B cell (primary cell): ENCODE results near the gene PTER. TPM values are rescaled to one million over a fixed set of nuclear protein-coding genes. Genes with fewer than 3 reads are reported as not detected.
A peak's percentile ranks its signal among the peaks of the same experiment; 100 is the strongest.

Source experiments
- ATAC-seq: fragments of 200-7000 bp; cut with Tn5 transposase; one replicate; pipeline ENCODE4 v1.10.0; 2021; ENCODE audit warnings: low read depth, mild to moderate bottlenecking, moderate number of reproducible peaks, moderate library complexity
- CTCF ChIA-PET: fragments of 350-600 bp; sonication (Branson Sonifier 250); formaldehyde crosslinking; loops from one replicate; lab custom pipeline; 2021; ENCODE audit warnings: antibody characterized with exemption, inconsistent platforms; lab: Charles Lee
- POLR2A ChIA-PET: fragments of 350-600 bp; sonication (Branson Sonifier 250); formaldehyde crosslinking; loops from one replicate; lab custom pipeline; 2021; ENCODE audit warnings: antibody characterized with exemption; lab: Charles Lee
- DNase-seq: peaks from one replicate; pipeline ENCODE4 v3.0.0; 2013
- H2AFZ ChIP-seq: 2 replicates; pipeline ENCODE4 v1.6.1; 2012; ENCODE audit warnings: mild to moderate bottlenecking, low read depth, low read length; ENCODE audit not compliant: insufficient read depth, poor library complexity, severe bottlenecking
- H3K27ac ChIP-seq, 2 donors: 1 replicate in 1 of 2; 2 replicates in 1 of 2; pipeline ENCODE4 v1.5.1; 2012 to 2013; ENCODE audit warnings: low read length in 2 of 2, mild to moderate bottlenecking in 2 of 2, moderate library complexity in 1 of 2
- H3K27me3 ChIP-seq, 4 experiments: fragments of 200-600 bp in 1 of 4; sonication (generic) in 1 of 4; replicated peaks in 1 of 4; 1 replicate in 2 of 4; 2 replicates in 2 of 4; pipeline versions ENCODE4 v1.6.1 to v1.7.0; 2013 to 2016; ENCODE audit warnings: low read length in 3 of 4, mild to moderate bottlenecking in 2 of 4, mixed read lengths in 1 of 4, moderate library complexity in 1 of 4; ENCODE audit not compliant: insufficient read depth in 4 of 4, control insufficient read depth in 3 of 4; ENCODE audit errors: control extremely low read depth in 1 of 4
- H3K36me3 ChIP-seq, 2 experiments: replicated peaks in 1 of 2; 1 replicate in 1 of 2; 2 replicates in 1 of 2; pipeline versions ENCODE4 v1.6.1 to v1.7.1; 2013; ENCODE audit warnings: low read length in 1 of 2; ENCODE audit not compliant: insufficient read depth in 2 of 2, control insufficient read depth in 1 of 2; ENCODE audit errors: control extremely low read depth in 1 of 2, extremely low read depth in 1 of 2
- H3K4me1 ChIP-seq, 2 donors: fragments of 200-600 bp in 1 of 2; sonication (generic) in 1 of 2; 1 replicate in 1 of 2; 2 replicates in 1 of 2; pipeline versions ENCODE4 v1.5.1 to v1.6.1; 2013 to 2017; ENCODE audit warnings: low read length in 2 of 2; ENCODE audit not compliant: control insufficient read depth in 2 of 2, insufficient read depth in 2 of 2
- H3K4me2 ChIP-seq: replicated peaks from 2 replicates; pipeline ENCODE3; 2012; ENCODE audit warnings: mild to moderate bottlenecking, low read depth, low read length; ENCODE audit not compliant: poor library complexity, severe bottlenecking
- H3K4me3 ChIP-seq, 5 experiments: fragments of 200-600 bp in 1 of 5; sonication (generic) in 1 of 5; 1 replicate in 3 of 5; 2 replicates in 2 of 5; pipeline versions ENCODE4 v1.5.1 to v1.7.0; 2011 to 2016; ENCODE audit warnings: low read length in 4 of 5, mild to moderate bottlenecking in 4 of 5, low read depth in 2 of 5, control low read depth in 1 of 5, moderate library complexity in 1 of 5; ENCODE audit not compliant: insufficient read depth in 1 of 5; ENCODE audit errors: control extremely low read depth in 1 of 5, extremely low read depth in 1 of 5
- H3K79me2 ChIP-seq: fragments of 200-600 bp; sonication (generic); one replicate; pipeline ENCODE4 v1.6.0; 2016; ENCODE audit warnings: low read length; ENCODE audit not compliant: control insufficient read depth, insufficient read depth
- H3K9ac ChIP-seq: fragments of 200-600 bp; sonication (generic); 2 replicates; pipeline ENCODE4 v1.6.1; 2017; ENCODE audit warnings: mild to moderate bottlenecking, low read length, moderate library complexity
- H3K9me3 ChIP-seq, 3 donors: one replicate each; pipeline versions ENCODE4 v1.6.1 to v1.7.1; 2013; ENCODE audit warnings: low read length in 2 of 3; ENCODE audit not compliant: control insufficient read depth in 2 of 3, insufficient read depth in 1 of 3; ENCODE audit errors: control extremely low read depth in 1 of 3
- H4K20me1 ChIP-seq: 2 replicates; pipeline ENCODE4 v1.6.0; 2012; ENCODE audit warnings: mild to moderate bottlenecking, low read length; ENCODE audit not compliant: insufficient read depth, control insufficient read depth, poor library complexity, severe bottlenecking
- H3K27ac Mint-ChIP-seq: one replicate; pipeline ENCODE4 v1.8.0; 2021; ENCODE audit warnings: mixed read lengths
- H3K27me3 Mint-ChIP-seq: one replicate; pipeline ENCODE4 v1.8.0; 2021; ENCODE audit warnings: mixed read lengths
- H3K4me1 Mint-ChIP-seq: one replicate; pipeline ENCODE4 v1.8.0; 2021; ENCODE audit warnings: mixed read lengths
- H3K4me3 Mint-ChIP-seq: one replicate; pipeline ENCODE4 v1.8.0; 2021; ENCODE audit warnings: mixed read lengths
- H3K9me3 Mint-ChIP-seq: one replicate; pipeline ENCODE4 v1.8.0; 2022; ENCODE audit warnings: mixed read lengths; ENCODE audit not compliant: insufficient read depth
- EZH2 ChIP-seq: IDR thresholded peaks from 2 replicates; pipeline ENCODE4 v1.6.1; 2012; ENCODE audit warnings: borderline replicate concordance, low read depth, mild to moderate bottlenecking, moderate library complexity, low read length; ENCODE audit not compliant: insufficient read depth, poor library complexity, severe bottlenecking
- WGBS: methylation state at CpG from one replicate; pipeline ENCODE4 v1.1.5; 2013; ENCODE audit warnings: missing lambda C conversion rate; ENCODE audit not compliant: insufficient coverage; 5-methylcytosine and 5-hydroxymethylcytosine counted together
- intact Hi-C: fragments of 100-400 bp; cut with micrococcal nuclease; formaldehyde crosslinking; loops from one replicate; pipeline ENCODE4 v1.10.0; 2022
- polyA plus RNA-seq: library from polyadenylated mRNA; depleted of rRNA; stranded (reverse); fragments of >200 nt; gene quantifications from 2 replicates; pipeline ENCODE4 v1.2.3, GENCODE V29; 2012
- total RNA-seq, 2 donors: library from RNA; stranded (reverse); fragments of 120-200 nt in 1 of 2; gene quantifications; 1 replicate in 1 of 2; 2 replicates in 1 of 2; pipeline versions ENCODE4 v1.2.3 to v1.2.4, GENCODE V29; 2013 to 2022
- TF ChIP-seq, protein P1 (sequence below): fragments of 200-600 bp; IDR thresholded peaks from one replicate; pipeline ENCODE4 v1.8.0; 2022; ENCODE audit warnings: antibody characterized with exemption, mild to moderate bottlenecking

The PTER gene
- total and polyA plus RNA-seq, 2 donors (not counting 1 experiment from before 2014, with no cell fraction given), result 7.4 to 18.6 TPM

DNA sequence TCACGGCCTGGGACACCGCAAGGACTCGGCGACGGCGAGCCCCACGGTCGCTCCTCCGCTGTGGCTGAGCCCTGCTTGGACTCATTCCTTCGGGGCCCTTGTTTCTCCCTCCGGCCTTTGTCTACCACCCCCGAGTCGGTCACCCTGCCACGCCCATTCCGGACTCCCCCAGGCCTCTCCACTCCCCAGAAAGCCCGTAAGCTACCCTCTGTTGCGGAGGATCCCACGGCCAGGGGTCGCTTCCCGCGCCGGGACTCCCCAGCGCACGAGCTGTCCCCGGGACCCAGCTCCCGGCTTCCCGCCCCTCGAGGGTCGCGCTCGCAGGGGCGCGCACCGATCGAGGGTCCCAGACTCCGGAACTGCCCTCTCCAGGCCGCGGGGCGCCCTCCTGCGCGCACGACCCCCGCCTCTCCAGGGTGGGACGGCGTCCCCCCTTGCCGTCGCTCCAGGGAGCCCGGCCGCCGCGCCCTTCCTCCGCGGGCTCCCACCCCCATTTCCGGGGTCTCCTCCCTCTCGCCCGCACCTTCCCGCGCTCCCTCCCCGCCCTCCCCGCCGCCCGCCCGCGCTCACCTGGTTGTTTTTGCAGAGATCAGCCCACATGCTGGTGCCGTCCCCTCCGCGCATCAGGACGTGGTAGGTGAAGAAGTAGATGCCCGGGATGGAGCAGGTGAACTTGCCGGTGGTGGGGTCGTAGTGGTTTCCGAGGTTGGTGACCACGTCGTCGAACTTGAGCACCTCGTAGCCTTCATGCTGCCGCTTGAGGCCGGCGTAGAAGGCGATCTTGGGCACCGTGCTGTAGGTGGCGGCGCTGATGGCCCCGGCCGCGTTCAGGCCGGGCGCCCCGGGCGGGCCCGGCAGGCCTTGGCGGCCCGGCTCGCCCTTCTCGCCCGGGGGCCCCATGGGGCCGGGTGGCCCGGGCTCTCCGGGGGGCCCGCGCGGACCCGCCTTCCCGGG, 83.4 kb downstream of the PTER start:
- peaks cover 0 to 29% (median 10%) of the 10 kb centered on the region in 4 experiments for H3K27me3 ChIP-seq
- H3K4me1 Mint-ChIP-seq, result peaks cover 18% of the 10 kb centered on the region
- peaks cover 0 to 7% (median 0%) of the 10 kb centered on the region in 3 donors for H3K9me3 ChIP-seq
- POLR2A ChIA-PET, result no interaction called here
- H2AFZ ChIP-seq, result no peak overlapping the region
- no peaks in the 10 kb centered on the region for H3K36me3 ChIP-seq
- no peak overlapping the region for H3K27ac ChIP-seq
- no peaks in the 10 kb centered on the region for H3K79me2 ChIP-seq
- H3K27me3 Mint-ChIP-seq, result peaks cover 38% of the 10 kb centered on the region
- no peak overlapping the region for H3K27ac Mint-ChIP-seq
- 9% methylated on average over 93 of the region's 104 CpGs for WGBS
- peak; percentile 16 for DNase-seq
- no peak for ATAC-seq
- CTCF ChIA-PET, result no interaction called here
- H3K9me3 Mint-ChIP-seq, result no peaks in the 10 kb centered on the region
- H4K20me1 ChIP-seq, result no peaks in the 10 kb centered on the region
- H3K4me3 Mint-ChIP-seq, result peak overlapping the region; percentile 82
- H3K4me1 ChIP-seq, result peaks cover 14 to 19% of the 10 kb centered on the region in 2 donors
- TF ChIP-seq EZH2, result no peak
- TF ChIP-seq, protein P1, sequence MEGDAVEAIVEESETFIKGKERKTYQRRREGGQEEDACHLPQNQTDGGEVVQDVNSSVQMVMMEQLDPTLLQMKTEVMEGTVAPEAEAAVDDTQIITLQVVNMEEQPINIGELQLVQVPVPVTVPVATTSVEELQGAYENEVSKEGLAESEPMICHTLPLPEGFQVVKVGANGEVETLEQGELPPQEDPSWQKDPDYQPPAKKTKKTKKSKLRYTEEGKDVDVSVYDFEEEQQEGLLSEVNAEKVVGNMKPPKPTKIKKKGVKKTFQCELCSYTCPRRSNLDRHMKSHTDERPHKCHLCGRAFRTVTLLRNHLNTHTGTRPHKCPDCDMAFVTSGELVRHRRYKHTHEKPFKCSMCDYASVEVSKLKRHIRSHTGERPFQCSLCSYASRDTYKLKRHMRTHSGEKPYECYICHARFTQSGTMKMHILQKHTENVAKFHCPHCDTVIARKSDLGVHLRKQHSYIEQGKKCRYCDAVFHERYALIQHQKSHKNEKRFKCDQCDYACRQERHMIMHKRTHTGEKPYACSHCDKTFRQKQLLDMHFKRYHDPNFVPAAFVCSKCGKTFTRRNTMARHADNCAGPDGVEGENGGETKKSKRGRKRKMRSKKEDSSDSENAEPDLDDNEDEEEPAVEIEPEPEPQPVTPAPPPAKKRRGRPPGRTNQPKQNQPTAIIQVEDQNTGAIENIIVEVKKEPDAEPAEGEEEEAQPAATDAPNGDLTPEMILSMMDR, result no peak
- no peak overlapping the region for H3K9ac ChIP-seq
- intact Hi-C loops, result no loop called here
- peak overlapping the region in 3 of 5 experiments; percentile 22 to 41 (median 25) for H3K4me3 ChIP-seq
- peak overlapping the region; percentile 74 for H3K4me2 ChIP-seq

DNA sequence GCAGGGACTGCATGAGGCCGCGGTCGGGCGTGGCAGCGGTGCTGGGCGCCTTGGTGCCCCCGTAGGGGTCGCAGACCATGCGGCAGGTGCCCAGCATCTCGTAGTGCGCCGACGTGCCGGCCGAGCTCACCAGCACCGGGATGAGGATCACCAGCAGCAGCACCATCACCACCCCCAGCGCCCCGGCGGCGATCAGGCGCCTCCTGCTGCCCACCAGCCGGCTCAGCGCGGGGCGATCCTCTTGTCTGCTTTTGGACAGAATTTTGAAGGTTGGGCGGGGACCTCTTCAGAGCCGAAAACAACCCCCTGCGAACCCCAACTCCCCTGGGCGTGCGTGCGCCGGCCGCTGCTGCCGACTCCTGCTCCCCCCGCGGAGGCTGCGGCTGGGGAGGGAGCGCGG, 84.1 kb downstream of the PTER start:
- TF ChIP-seq, protein P1, result no peak
- TF ChIP-seq EZH2, result no peak
- Histone ChIP-seq H3K36me3 (no peaks in the 10 kb centered on the region), H3K9ac (peak overlapping the region; percentile 51), H3K27me3 (peaks cover 0 to 29% (median 10%) of the 10 kb centered on the region in 4 experiments), H3K4me2 (peak overlapping the region; percentile 74), H2AFZ (no peak overlapping the region), H3K79me2 (no peaks in the 10 kb centered on the region), H3K4me1 (peaks cover 14 to 19% of the 10 kb centered on the region in 2 donors), H4K20me1 (no peaks in the 10 kb centered on the region), H3K4me3 (peak overlapping the region in 3 of 5 experiments; percentile 22 to 41 (median 25)), H3K9me3 (peaks cover 0 to 7% (median 0%) of the 10 kb centered on the region in 3 donors), H3K27ac (no peak overlapping the region)
- H3K27ac Mint-ChIP-seq, result no peak overlapping the region
- intact Hi-C loops, result no loop called here
- H3K27me3 Mint-ChIP-seq, result peaks cover 40% of the 10 kb centered on the region
- DNase-seq (peak; percentile 13), ATAC-seq (no peak)
- 3% methylated on average over 34 of the region's 39 CpGs for WGBS
- H3K9me3 Mint-ChIP-seq, result no peaks in the 10 kb centered on the region
- CTCF ChIA-PET, result no interaction called here
- H3K4me3 Mint-ChIP-seq, result peak overlapping the region; percentile 44
- H3K4me1 Mint-ChIP-seq, result peaks cover 18% of the 10 kb centered on the region
- POLR2A ChIA-PET, result no interaction called here
